ENCODE data around the gene GMPR2. TPM values are rescaled to one million over a fixed set of nuclear protein-coding genes. Genes with fewer than 3 reads are reported as not detected.

The GMPR2 gene
- 53.6 and 66.6 TPM in 2 replicates for total RNA-seq (ENCODE audit: low replicate concordance)
- long read RNA-seq, transcript GMPR2-202 (10 exons, 1,972 nt) = minor isoform, 67 of 396 reads
- long read RNA-seq, transcript GMPR2-203 (10 exons, 1,652 nt) = minor isoform, 86 of 396 reads
- long read RNA-seq, transcript GMPR2-223 (10 exons, 1,893 nt) = major isoform, 123 of 396 reads
- long read RNA-seq, transcript GMPR2-204 (9 exons, 1,864 nt) = minor isoform, 69 of 396 reads
- long read RNA-seq, partial matches to known transcripts = 18 of 396 reads
- long read RNA-seq, other reads (novel, unspliced or antisense) = 31 of 396 reads

DNA sequence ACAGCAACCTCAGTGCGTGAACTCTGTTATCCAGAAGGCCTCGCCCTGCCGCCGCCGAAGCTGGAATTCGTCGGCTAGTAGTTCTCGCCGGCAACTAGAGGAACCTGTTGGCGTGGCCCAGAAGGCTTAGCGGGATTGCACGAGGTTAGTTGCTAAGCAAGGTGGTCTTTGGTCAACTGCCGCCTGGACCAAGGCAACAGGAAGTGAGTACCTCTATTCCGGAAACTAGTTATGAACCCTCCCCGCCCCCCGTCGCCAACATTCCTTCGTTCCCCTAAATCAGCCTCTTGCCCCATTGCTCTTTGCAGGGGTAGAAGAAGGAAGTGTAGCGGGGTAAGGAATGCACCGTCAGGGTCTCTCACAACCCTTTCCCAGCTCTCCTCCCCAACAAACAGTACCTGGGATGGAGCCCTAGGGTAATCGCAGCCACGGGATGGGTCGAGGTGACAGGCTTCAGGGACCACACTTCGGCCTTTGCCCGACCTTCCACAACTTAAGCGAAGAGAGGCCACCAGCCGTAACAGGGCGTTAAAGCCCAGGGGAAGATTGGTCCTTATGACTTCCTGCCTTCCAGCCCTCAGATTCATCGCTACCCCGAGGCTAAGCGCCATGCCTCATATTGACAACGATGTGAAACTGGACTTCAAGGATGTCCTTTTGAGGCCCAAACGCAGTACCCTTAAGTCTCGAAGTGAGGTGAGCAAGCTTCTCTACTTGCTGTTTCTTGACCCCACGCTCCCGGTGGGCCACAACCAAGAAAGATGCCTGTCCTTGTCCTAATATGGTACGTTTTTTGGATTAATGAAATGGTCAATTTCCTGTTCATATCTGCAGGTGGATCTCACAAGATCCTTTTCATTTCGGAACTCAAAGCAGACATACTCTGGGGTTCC lies at the start of gene GMPR2:
Gene GMPR2, plus strand, starts transcription at position 285 of the 893 bp plus-strand sequence. Its CDS starts 325 bp downstream, at position 610.
- no peaks in the 10 kb centered on the region for H3K9me3 Mint-ChIP-seq
- peaks cover 19% of the 10 kb centered on the region for H3K36me3 Mint-ChIP-seq
- no peak for TF ChIP-seq CTCF (conservative IDR thresholded peaks at IDR 0.05)
- peak within 1 kb of the TSS; percentile 98 for H3K4me3 Mint-ChIP-seq
- H3K27ac Mint-ChIP-seq = peak within 1 kb of the TSS; percentile 97
- H3K27me3 Mint-ChIP-seq = no peaks in the 10 kb centered on the region
- H3K4me1 Mint-ChIP-seq (ENCODE audit: unreplicated experiment) = peaks cover 26% of the 10 kb centered on the region
- DNase-seq (ENCODE audit: extremely low spot score, unreplicated experiment) = no peak

- no peak for TF ChIP-seq CTCF (conservative IDR thresholded peaks at IDR 0.05)
- no peaks in the 10 kb centered on the region for H3K27me3 Mint-ChIP-seq
- no peaks in the 10 kb centered on the region for H3K9me3 Mint-ChIP-seq
- no peak for DNase-seq (ENCODE audit: extremely low spot score, unreplicated experiment)
- peaks cover 4% of the 10 kb centered on the region for H3K36me3 Mint-ChIP-seq
- no peak overlapping the region for H3K4me3 Mint-ChIP-seq
- peak overlapping the region; percentile 68 for H3K27ac Mint-ChIP-seq
- peaks cover 17% of the 10 kb centered on the region for H3K4me1 Mint-ChIP-seq (ENCODE audit: unreplicated experiment)
Measured at GRCh38 chr14:24183014-24183481, 49.7 kb upstream of the GMPR2 start.

GRCh38 chr14:24184104-24184970 lies 48.4 kb upstream of the GMPR2 start:
- no peak for DNase-seq (ENCODE audit: extremely low spot score, unreplicated experiment)
- no peaks in the 10 kb centered on the region for H3K9me3 Mint-ChIP-seq
- no peak overlapping the region for H3K27ac Mint-ChIP-seq
- no peaks in the 10 kb centered on the region for H3K27me3 Mint-ChIP-seq
- H3K4me3 Mint-ChIP-seq = no peak overlapping the region
- TF ChIP-seq CTCF (conservative IDR thresholded peaks at IDR 0.05) = no peak
- peaks cover 22% of the 10 kb centered on the region for H3K4me1 Mint-ChIP-seq (ENCODE audit: unreplicated experiment)
- H3K36me3 Mint-ChIP-seq = peaks cover 7% of the 10 kb centered on the region

- no peaks in the 10 kb centered on the region for H3K9me3 Mint-ChIP-seq
- H3K4me3 Mint-ChIP-seq = no peak overlapping the region
- TF ChIP-seq CTCF (conservative IDR thresholded peaks at IDR 0.05) = no peak
- peaks cover 9% of the 10 kb centered on the region for H3K36me3 Mint-ChIP-seq
- no peak for DNase-seq (ENCODE audit: extremely low spot score, unreplicated experiment)
- no peak overlapping the region for H3K27ac Mint-ChIP-seq
- H3K4me1 Mint-ChIP-seq (ENCODE audit: unreplicated experiment) = peaks cover 20% of the 10 kb centered on the region
- no peaks in the 10 kb centered on the region for H3K27me3 Mint-ChIP-seq
Measured at GRCh38 chr14:24185026-24185425, 47.7 kb upstream of the GMPR2 start.

GRCh38 chr14:24185741-24186140 lies 47.0 kb upstream of the GMPR2 start:
- Mint-ChIP-seq H3K4me3 (no peak overlapping the region), H3K4me1 (ENCODE audit: unreplicated experiment) (peaks cover 19% of the 10 kb centered on the region), H3K36me3 (peaks cover 10% of the 10 kb centered on the region), H3K27me3 (no peaks in the 10 kb centered on the region), H3K9me3 (no peaks in the 10 kb centered on the region), H3K27ac (peak overlapping the region; percentile 13)
- TF ChIP-seq CTCF (conservative IDR thresholded peaks at IDR 0.05) = no peak
- DNase-seq (ENCODE audit: extremely low spot score, unreplicated experiment) = no peak

Data from type B pancreatic cell (in vitro differentiated cells).